Progenitor cell of endocrine pancreas (in vitro differentiated cells): ENCODE measurements around the gene ATXN10. TPM values are rescaled to one million over a fixed set of nuclear protein-coding genes. Genes with fewer than 3 reads are reported as not detected.

ENCODE experiments used
- DNase-seq: peaks from one replicate; pipeline ENCODE4 v3.0.0; 2021; ENCODE audit warnings: low spot score; ENCODE audit not compliant: unreplicated experiment
- H3K27ac Mint-ChIP-seq: 2 replicates; pipeline ENCODE4 v1.8.0; 2021; ENCODE audit warnings: mild to moderate bottlenecking, moderate library complexity, mixed read lengths
- H3K27me3 Mint-ChIP-seq: 2 replicates; pipeline ENCODE4 v1.8.0; 2021; ENCODE audit warnings: mixed read lengths
- H3K36me3 Mint-ChIP-seq: 2 replicates; pipeline ENCODE4 v1.8.0; 2022; ENCODE audit warnings: mixed read lengths; ENCODE audit not compliant: insufficient read depth
- H3K4me1 Mint-ChIP-seq: 2 replicates; pipeline ENCODE4 v1.8.0; 2021; ENCODE audit warnings: low read depth, mixed read lengths
- H3K4me3 Mint-ChIP-seq: 2 replicates; pipeline ENCODE4 v1.8.0; 2021; ENCODE audit warnings: low read depth, mild to moderate bottlenecking, moderate library complexity, mixed read lengths
- H3K9me3 Mint-ChIP-seq: 2 replicates; pipeline ENCODE4 v1.8.0; 2021; ENCODE audit warnings: low read depth, mixed read lengths
- CTCF ChIP-seq: fragments of 200-600 bp; sonication (generic); IDR thresholded peaks from one replicate; pipeline ENCODE4 v1.5.0; 2021; ENCODE audit warnings: antibody characterized with exemption, mild to moderate bottlenecking; ENCODE audit not compliant: unreplicated experiment
- total RNA-seq: library from RNA; stranded (reverse); gene quantifications from 2 replicates; pipeline ENCODE4 v1.2.1, GENCODE V29; 2021

Gene ATXN10
- total RNA-seq, 1 donor from 2014 or later: 177 TPM

DNA sequence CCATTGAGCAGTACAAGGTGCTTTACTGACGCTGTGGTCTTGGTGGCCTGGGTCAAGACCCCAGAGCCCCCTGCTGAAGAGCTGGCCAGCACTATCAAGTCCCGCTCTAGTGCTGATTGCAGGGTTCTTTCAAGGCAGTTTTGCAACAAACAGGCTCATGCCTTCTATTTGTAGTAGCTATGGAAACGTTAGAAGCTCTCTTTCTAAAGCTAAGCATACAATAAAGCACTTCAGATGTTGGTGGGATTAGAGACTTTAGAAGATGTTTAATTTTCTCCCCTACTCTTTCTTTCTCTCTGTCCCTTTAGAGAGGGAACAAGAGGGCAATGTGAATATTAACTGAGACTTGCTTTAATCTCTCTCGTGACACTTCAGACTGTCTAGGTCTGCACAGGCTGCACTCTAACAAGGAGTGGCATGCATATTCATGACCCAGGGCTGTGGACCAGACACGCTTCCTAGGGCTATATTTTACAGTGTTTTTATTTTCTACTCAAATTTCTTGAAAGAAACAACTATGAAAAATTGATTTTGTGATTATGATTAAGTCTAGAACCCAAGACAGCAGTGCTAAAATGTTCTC is 166.8 kb downstream of the ATXN10 start:
- H3K4me1 Mint-ChIP-seq: peaks cover 11% of the 10 kb centered on the region
- H3K27ac Mint-ChIP-seq: peak overlapping the region; percentile 35
- no peak for TF ChIP-seq CTCF
- H3K27me3 Mint-ChIP-seq: no peaks in the 10 kb centered on the region
- no peak for DNase-seq
- peaks cover 3% of the 10 kb centered on the region for H3K36me3 Mint-ChIP-seq
- no peaks in the 10 kb centered on the region for H3K9me3 Mint-ChIP-seq
- H3K4me3 Mint-ChIP-seq: no peak overlapping the region

DNA sequence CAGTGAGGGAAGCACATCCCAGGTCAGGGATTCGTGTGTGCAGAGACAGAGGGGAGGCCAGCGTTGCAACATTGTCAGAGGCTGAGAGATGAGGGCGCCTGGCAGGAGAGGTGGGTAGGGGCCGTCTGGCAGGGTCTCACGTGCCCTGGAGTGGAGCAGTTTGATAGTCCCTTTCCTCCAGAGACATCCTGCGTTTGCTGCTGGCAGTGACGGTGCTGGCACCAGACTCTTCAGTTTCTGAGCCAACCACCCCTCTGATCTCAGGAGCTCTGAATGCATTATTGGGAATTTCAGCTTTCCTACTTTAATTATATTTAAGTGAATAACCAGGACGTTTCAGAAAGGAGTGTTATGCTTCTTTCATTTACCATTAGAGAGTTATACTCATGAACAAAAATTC is 168.8 kb downstream of the ATXN10 start:
- no peak for TF ChIP-seq CTCF
- no peak overlapping the region for H3K4me3 Mint-ChIP-seq

GRCh38 chr22:45842291-45842991 is 170.8 kb downstream of the ATXN10 start:
- H3K9me3 Mint-ChIP-seq: no peaks in the 10 kb centered on the region
- no peak for DNase-seq
- no peaks in the 10 kb centered on the region for H3K27me3 Mint-ChIP-seq
- H3K4me1 Mint-ChIP-seq: peaks cover 11% of the 10 kb centered on the region
- no peak for TF ChIP-seq CTCF
- H3K27ac Mint-ChIP-seq: no peak overlapping the region
- H3K4me3 Mint-ChIP-seq: no peak overlapping the region
- peaks cover 6% of the 10 kb centered on the region for H3K36me3 Mint-ChIP-seq

More for the DNA sequence above, 168.8 kb downstream of the ATXN10 start:
- Mint-ChIP-seq H3K27me3 (no peaks in the 10 kb centered on the region), H3K4me1 (peaks cover 11% of the 10 kb centered on the region), H3K36me3 (peaks cover 5% of the 10 kb centered on the region), H3K9me3 (no peaks in the 10 kb centered on the region), H3K27ac (no peak overlapping the region)
- DNase-seq: no peak

- H3K36me3 Mint-ChIP-seq: peaks cover 8% of the 10 kb centered on the region
- H3K4me1 Mint-ChIP-seq: peaks cover 10% of the 10 kb centered on the region
- DNase-seq: no peak
- no peaks in the 10 kb centered on the region for H3K9me3 Mint-ChIP-seq
- no peak for TF ChIP-seq CTCF
- no peak overlapping the region for H3K27ac Mint-ChIP-seq
- no peaks in the 10 kb centered on the region for H3K27me3 Mint-ChIP-seq
- H3K4me3 Mint-ChIP-seq: no peak overlapping the region
Measured at GRCh38 chr22:45843031-45843430, 171.4 kb downstream of the ATXN10 start.

- no peak overlapping the region for H3K4me3 Mint-ChIP-seq
- no peak for DNase-seq
Measured at GRCh38 chr22:45843986-45844385, 172.4 kb downstream of the ATXN10 start.

More at GRCh38 chr22:45843986-45844385, 172.4 kb downstream of the ATXN10 start:
- H3K36me3 Mint-ChIP-seq: peaks cover 15% of the 10 kb centered on the region
- peaks cover 3% of the 10 kb centered on the region for H3K4me1 Mint-ChIP-seq
- no peaks in the 10 kb centered on the region for H3K9me3 Mint-ChIP-seq
- no peak for TF ChIP-seq CTCF
- H3K27ac Mint-ChIP-seq: no peak overlapping the region
- no peaks in the 10 kb centered on the region for H3K27me3 Mint-ChIP-seq
